ENCODE data around the gene ASCC1. TPM values are rescaled to one million over a fixed set of nuclear protein-coding genes. Genes with fewer than 3 reads are reported as not detected.

ASCC1 gene
- total and polyA plus RNA-seq, 2 of the 13 experiments (the other 11 are each of a cell fraction or from before 2014, with no cell fraction given) = 21.6 to 30.1 TPM

DNA sequence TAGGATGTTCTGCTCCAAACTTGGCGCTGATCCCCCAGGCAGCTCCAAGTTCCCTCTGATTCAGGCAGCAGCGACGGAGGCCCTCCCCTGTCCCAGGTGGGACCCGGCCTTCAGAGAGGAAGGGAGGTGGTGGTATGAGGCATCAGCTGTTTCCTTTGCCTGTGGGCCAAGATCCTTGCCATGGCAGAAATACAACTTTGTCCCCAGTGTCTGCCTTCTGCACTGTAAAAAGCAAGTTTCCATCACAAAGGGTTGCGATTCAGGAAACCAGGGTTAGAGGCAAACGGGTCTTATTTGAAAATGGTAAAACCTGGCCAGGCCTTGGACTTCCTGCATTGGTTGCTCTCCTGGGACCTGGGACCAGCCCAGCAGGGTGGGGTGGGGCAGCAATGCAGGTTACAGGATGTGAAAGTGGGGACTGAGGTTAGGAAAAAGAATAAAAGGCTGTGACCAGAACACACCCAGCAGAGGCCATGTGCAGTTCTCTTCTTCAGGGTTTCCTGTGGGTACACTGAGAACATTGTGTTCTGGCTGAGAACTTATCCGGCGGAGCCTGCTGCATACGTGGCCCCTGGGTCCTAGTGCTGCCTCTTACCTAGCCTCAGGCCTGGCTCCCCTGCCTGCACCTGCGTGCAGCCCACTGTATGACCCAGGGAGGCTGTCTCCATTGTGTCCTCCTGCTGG is 32.5 kb upstream of the ASCC1 start (continued):
- TF ChIP-seq, protein P1, sequence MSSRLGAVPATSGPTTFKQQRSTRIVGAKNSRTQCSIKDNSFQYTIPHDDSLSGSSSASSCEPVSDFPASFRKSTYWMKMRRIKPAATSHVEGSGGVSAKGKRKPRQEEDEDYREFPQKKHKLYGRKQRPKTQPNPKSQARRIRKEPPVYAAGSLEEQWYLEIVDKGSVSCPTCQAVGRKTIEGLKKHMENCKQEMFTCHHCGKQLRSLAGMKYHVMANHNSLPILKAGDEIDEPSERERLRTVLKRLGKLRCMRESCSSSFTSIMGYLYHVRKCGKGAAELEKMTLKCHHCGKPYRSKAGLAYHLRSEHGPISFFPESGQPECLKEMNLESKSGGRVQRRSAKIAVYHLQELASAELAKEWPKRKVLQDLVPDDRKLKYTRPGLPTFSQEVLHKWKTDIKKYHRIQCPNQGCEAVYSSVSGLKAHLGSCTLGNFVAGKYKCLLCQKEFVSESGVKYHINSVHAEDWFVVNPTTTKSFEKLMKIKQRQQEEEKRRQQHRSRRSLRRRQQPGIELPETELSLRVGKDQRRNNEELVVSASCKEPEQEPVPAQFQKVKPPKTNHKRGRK (CRISPR knock-in tag; IDR thresholded peaks at IDR 0.05) = no peak
- TF ChIP-seq, protein P2, sequence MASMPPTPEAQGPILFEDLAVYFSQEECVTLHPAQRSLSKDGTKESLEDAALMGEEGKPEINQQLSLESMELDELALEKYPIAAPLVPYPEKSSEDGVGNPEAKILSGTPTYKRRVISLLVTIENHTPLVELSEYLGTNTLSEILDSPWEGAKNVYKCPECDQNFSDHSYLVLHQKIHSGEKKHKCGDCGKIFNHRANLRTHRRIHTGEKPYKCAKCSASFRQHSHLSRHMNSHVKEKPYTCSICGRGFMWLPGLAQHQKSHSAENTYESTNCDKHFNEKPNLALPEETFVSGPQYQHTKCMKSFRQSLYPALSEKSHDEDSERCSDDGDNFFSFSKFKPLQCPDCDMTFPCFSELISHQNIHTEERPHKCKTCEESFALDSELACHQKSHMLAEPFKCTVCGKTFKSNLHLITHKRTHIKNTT (CRISPR knock-in tag; IDR thresholded peaks at IDR 0.05) = no peak
- no peak for TF ChIP-seq EED (CRISPR knock-in tag; IDR thresholded peaks at IDR 0.05)
- TF ChIP-seq, protein P3, sequence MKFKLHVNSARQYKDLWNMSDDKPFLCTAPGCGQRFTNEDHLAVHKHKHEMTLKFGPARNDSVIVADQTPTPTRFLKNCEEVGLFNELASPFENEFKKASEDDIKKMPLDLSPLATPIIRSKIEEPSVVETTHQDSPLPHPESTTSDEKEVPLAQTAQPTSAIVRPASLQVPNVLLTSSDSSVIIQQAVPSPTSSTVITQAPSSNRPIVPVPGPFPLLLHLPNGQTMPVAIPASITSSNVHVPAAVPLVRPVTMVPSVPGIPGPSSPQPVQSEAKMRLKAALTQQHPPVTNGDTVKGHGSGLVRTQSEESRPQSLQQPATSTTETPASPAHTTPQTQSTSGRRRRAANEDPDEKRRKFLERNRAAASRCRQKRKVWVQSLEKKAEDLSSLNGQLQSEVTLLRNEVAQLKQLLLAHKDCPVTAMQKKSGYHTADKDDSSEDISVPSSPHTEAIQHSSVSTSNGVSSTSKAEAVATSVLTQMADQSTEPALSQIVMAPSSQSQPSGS (CRISPR knock-in tag; IDR thresholded peaks at IDR 0.05) = peak; percentile 63; the same call in 1 of the 2 replicates
- TF ChIP-seq TRIM24 (CRISPR knock-in tag; IDR thresholded peaks at IDR 0.05) = no peak
- no peak for TF ChIP-seq BORCS8-MEF2B (CRISPR knock-in tag; IDR thresholded peaks at IDR 0.05)
- peak; percentile 77; the same call in 1 of the 2 replicates for TF ChIP-seq ZNF232 (CRISPR knock-in tag; IDR thresholded peaks at IDR 0.05; ENCODE audit: borderline replicate concordance)
- TF ChIP-seq HOXA5 (CRISPR knock-in tag; IDR thresholded peaks at IDR 0.05) = no peak
- no peak for TF ChIP-seq AKNA (CRISPR knock-in tag; IDR thresholded peaks at IDR 0.05; ENCODE audit: borderline replicate concordance)
- TF ChIP-seq, protein P4, sequence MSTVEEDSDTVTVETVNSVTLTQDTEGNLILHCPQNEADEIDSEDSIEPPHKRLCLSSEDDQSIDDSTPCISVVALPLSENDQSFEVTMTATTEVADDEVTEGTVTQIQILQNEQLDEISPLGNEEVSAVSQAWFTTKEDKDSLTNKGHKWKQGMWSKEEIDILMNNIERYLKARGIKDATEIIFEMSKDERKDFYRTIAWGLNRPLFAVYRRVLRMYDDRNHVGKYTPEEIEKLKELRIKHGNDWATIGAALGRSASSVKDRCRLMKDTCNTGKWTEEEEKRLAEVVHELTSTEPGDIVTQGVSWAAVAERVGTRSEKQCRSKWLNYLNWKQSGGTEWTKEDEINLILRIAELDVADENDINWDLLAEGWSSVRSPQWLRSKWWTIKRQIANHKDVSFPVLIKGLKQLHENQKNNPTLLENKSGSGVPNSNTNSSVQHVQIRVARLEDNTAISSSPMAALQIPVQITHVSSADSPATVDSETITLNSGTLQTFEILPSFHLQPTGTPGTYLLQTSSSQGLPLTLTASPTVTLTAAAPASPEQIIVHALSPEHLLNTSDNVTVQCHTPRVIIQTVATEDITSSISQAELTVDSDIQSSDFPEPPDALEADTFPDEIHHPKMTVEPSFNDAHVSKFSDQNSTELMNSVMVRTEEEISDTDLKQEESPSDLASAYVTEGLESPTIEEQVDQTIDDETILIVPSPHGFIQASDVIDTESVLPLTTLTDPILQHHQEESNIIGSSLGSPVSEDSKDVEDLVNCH (CRISPR knock-in tag; IDR thresholded peaks at IDR 0.05) = no peak
- no peak for TF ChIP-seq MYNN (CRISPR knock-in tag; IDR thresholded peaks at IDR 0.05; ENCODE audit: low read depth)
- TF ChIP-seq ZBTB4 (CRISPR knock-in tag; IDR thresholded peaks at IDR 0.05; ENCODE audit: borderline replicate concordance) = peak; percentile 62; the same call in 1 of the 2 replicates
- TF ChIP-seq MIER2 (CRISPR knock-in tag; IDR thresholded peaks at IDR 0.05) = no peak

Measured in HepG2 (cell line).